ENCODE results near the gene NLRC3.

Gene NLRC3

GRCh38 chr16:3495176-3495575 lies 82.0 kb downstream of the NLRC3 start, which contains the start of gene C16orf90 (continued):
- no peak for TF ChIP-seq CSRNP3 (CRISPR knock-in tag; IDR thresholded peaks at IDR 0.05)
- TF ChIP-seq ESRRG (CRISPR knock-in tag; IDR thresholded peaks at IDR 0.05) = no peak
- TF ChIP-seq ZNF8 (CRISPR knock-in tag; IDR thresholded peaks at IDR 0.05) = no peak
- TF ChIP-seq GLIS3 (CRISPR knock-in tag; IDR thresholded peaks at IDR 0.05) = no peak
- TF ChIP-seq PPARA (CRISPR knock-in tag; IDR thresholded peaks at IDR 0.05; ENCODE audit: borderline replicate concordance) = no peak
- TF ChIP-seq ARNTL (CRISPR knock-in tag; IDR thresholded peaks at IDR 0.05; ENCODE audit: borderline replicate concordance, low read depth) = no peak
- no peak for TF ChIP-seq PATZ1 (CRISPR knock-in tag; IDR thresholded peaks at IDR 0.05; ENCODE audit: borderline replicate concordance)
- TF ChIP-seq CSDC2 (CRISPR knock-in tag; IDR thresholded peaks at IDR 0.05) = no peak
- no peak for TF ChIP-seq RARB (CRISPR knock-in tag; IDR thresholded peaks at IDR 0.05)
- TF ChIP-seq ISL1 (CRISPR knock-in tag; IDR thresholded peaks at IDR 0.05) = no peak
- no peak for TF ChIP-seq TCF4 (CRISPR knock-in tag; IDR thresholded peaks at IDR 0.05; ENCODE audit: borderline replicate concordance)
- TF ChIP-seq ZC3H10 (CRISPR knock-in tag; IDR thresholded peaks at IDR 0.05) = no peak
- no peak for TF ChIP-seq BACH2 (CRISPR knock-in tag; IDR thresholded peaks at IDR 0.05; ENCODE audit: borderline replicate concordance)
- no peak for TF ChIP-seq ZFP30 (CRISPR knock-in tag; IDR thresholded peaks at IDR 0.05)

GRCh38 chr16:3494386-3494973 lies 82.7 kb downstream of the NLRC3 start:
- no peak for TF ChIP-seq OSR1 (CRISPR knock-in tag; IDR thresholded peaks at IDR 0.05)
- no peak for TF ChIP-seq ISL1 (CRISPR knock-in tag; IDR thresholded peaks at IDR 0.05)
- TF ChIP-seq TOX (CRISPR knock-in tag; IDR thresholded peaks at IDR 0.05; ENCODE audit: borderline replicate concordance) = no peak
- TF ChIP-seq CSRNP3 (CRISPR knock-in tag; IDR thresholded peaks at IDR 0.05) = no peak
- no peak for TF ChIP-seq BACH2 (CRISPR knock-in tag; IDR thresholded peaks at IDR 0.05; ENCODE audit: borderline replicate concordance)
- TF ChIP-seq ARNTL (CRISPR knock-in tag; IDR thresholded peaks at IDR 0.05; ENCODE audit: borderline replicate concordance, low read depth) = no peak
- TF ChIP-seq POU6F1 (CRISPR knock-in tag; IDR thresholded peaks at IDR 0.05; ENCODE audit: borderline replicate concordance, low read depth) = no peak
- no peak for TF ChIP-seq ESRRG (CRISPR knock-in tag; IDR thresholded peaks at IDR 0.05)
- no peak for TF ChIP-seq PATZ1 (CRISPR knock-in tag; IDR thresholded peaks at IDR 0.05; ENCODE audit: borderline replicate concordance)
- TF ChIP-seq CREB5 (CRISPR knock-in tag; IDR thresholded peaks at IDR 0.05; ENCODE audit: low read depth) = no peak
- TF ChIP-seq ZNF70 (CRISPR knock-in tag; IDR thresholded peaks at IDR 0.05) = no peak
- TF ChIP-seq ZC3H10 (CRISPR knock-in tag; IDR thresholded peaks at IDR 0.05) = no peak
- TF ChIP-seq ZNF8 (CRISPR knock-in tag; IDR thresholded peaks at IDR 0.05) = no peak
- TF ChIP-seq TSHZ2 (CRISPR knock-in tag; IDR thresholded peaks at IDR 0.05) = no peak
- TF ChIP-seq PPARA (CRISPR knock-in tag; IDR thresholded peaks at IDR 0.05; ENCODE audit: borderline replicate concordance) = no peak
- TF ChIP-seq ZNF565 (CRISPR knock-in tag; conservative IDR thresholded peaks at IDR 0.05; ENCODE audit: low read depth) = no peak
- no peak for ATAC-seq
